PC-3 (cell line): ENCODE results near the gene ZBTB22.
"Not testable (repeated sequence)": the region's sequence is repeated elsewhere in the genome, so short reads cannot be mapped to it uniquely, and the experiment has no call there.

Source experiments
- EZH2 ChIP-seq: fragments of 300-600 bp; sonication (generic); IDR thresholded peaks from one replicate; pipeline ENCODE4 v1.6.1; 2017; ENCODE audit warnings: antibody characterized with exemption, mild to moderate bottlenecking, low read length; ENCODE audit not compliant: unreplicated experiment
- EZH2phosphoT487 ChIP-seq: fragments of 300-600 bp; sonication (generic); IDR thresholded peaks from 2 replicates; pipeline ENCODE4 v1.6.1; 2018; ENCODE audit warnings: mild to moderate bottlenecking, antibody characterized with exemption, low read length, borderline replicate concordance
- TF ChIP-seq, protein P1 (sequence below): fragments of 300-600 bp; sonication (generic); conservative IDR thresholded peaks from 2 replicates; pipeline ENCODE4 v1.5.1; 2017; ENCODE audit warnings: antibody characterized with exemption, low read depth, mild to moderate bottlenecking, low read length

- TF ChIP-seq, protein P1, sequence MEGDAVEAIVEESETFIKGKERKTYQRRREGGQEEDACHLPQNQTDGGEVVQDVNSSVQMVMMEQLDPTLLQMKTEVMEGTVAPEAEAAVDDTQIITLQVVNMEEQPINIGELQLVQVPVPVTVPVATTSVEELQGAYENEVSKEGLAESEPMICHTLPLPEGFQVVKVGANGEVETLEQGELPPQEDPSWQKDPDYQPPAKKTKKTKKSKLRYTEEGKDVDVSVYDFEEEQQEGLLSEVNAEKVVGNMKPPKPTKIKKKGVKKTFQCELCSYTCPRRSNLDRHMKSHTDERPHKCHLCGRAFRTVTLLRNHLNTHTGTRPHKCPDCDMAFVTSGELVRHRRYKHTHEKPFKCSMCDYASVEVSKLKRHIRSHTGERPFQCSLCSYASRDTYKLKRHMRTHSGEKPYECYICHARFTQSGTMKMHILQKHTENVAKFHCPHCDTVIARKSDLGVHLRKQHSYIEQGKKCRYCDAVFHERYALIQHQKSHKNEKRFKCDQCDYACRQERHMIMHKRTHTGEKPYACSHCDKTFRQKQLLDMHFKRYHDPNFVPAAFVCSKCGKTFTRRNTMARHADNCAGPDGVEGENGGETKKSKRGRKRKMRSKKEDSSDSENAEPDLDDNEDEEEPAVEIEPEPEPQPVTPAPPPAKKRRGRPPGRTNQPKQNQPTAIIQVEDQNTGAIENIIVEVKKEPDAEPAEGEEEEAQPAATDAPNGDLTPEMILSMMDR, result not testable (repeated sequence)
- TF ChIP-seq EZH2phosphoT487, EZH2: not testable (repeated sequence)
These were observed 47.8 kb upstream of the ZBTB22 start for GRCh38 chr6:33365206-33365971.
